IMR-90 (cell line): ENCODE data around the gene C3orf49. TPM values are rescaled to one million over a fixed set of nuclear protein-coding genes. Genes with fewer than 3 reads are reported as not detected.

Experiments used
- ATAC-seq: fragments of 200-7000 bp; cut with Tn5 transposase; 2 replicates; pipeline ENCODE4 v1.9.1; 2020; ENCODE audit warnings: low read depth, mild to moderate bottlenecking, moderate library complexity
- BruUV-seq: library from RNA; stranded (reverse); fragments of 400-500 nt; replicated peaks from 2 replicates; lab custom pipeline; 2021; lab: Mats Ljungman, UMichigan
- CTCF ChIA-PET: fragments of 300-600 bp; formaldehyde crosslinking; extraction: SDS; loops from one replicate; lab custom pipeline; 2021; ENCODE audit warnings: antibody characterized with exemption; lab: Yijun Ruan, JAX
- POLR2A ChIA-PET: fragments of 300-600 bp; sonication (Branson Sonifier 250); formaldehyde crosslinking; loops from one replicate; lab custom pipeline; 2022; ENCODE audit warnings: antibody characterized with exemption; ENCODE audit not compliant: unreplicated experiment; lab: Charles Lee
- DNase-seq: peaks from one replicate; pipeline ENCODE4 v3.0.0; 2013
- H2AFZ ChIP-seq: replicated peaks from 2 replicates; pipeline ENCODE3; 2013; ENCODE audit warnings: low read length, mild to moderate bottlenecking; ENCODE audit not compliant: poor library complexity
- H2AK5ac ChIP-seq: 2 replicates; pipeline ENCODE4 v1.6.1; 2013; ENCODE audit warnings: low read depth, low read length, inconsistent platforms
- H2AK9ac ChIP-seq: replicated peaks from 2 replicates; pipeline ENCODE3; 2013; ENCODE audit warnings: mild to moderate bottlenecking, low read depth, low read length, moderate library complexity; ENCODE audit not compliant: poor library complexity
- H2BK120ac ChIP-seq: 2 replicates; pipeline ENCODE4 v1.6.1; 2013; ENCODE audit warnings: low read depth, low read length, inconsistent platforms
- H2BK15ac ChIP-seq: 3 replicates; pipeline ENCODE4 v1.6.1; 2013; ENCODE audit warnings: low read depth, low read length, inconsistent platforms
- H2BK20ac ChIP-seq: 2 replicates; pipeline ENCODE4 v1.6.1; 2013; ENCODE audit warnings: low read depth, mild to moderate bottlenecking, inconsistent platforms, low read length, moderate library complexity
- H2BK5ac ChIP-seq: 2 replicates; pipeline ENCODE4 v1.6.1; 2013; ENCODE audit warnings: mild to moderate bottlenecking, low read depth, low read length, inconsistent platforms; ENCODE audit not compliant: poor library complexity, severe bottlenecking
- H3K14ac ChIP-seq: replicated peaks from 2 replicates; pipeline ENCODE4 v1.6.1; 2013; ENCODE audit warnings: low read depth, low read length, inconsistent platforms
- H3K18ac ChIP-seq: 2 replicates; pipeline ENCODE4 v1.6.1; 2013; ENCODE audit warnings: low read depth, low read length, control low read depth
- H3K23ac ChIP-seq: 2 replicates; pipeline ENCODE4 v1.6.1; 2013; ENCODE audit warnings: low read depth, low read length, inconsistent platforms
- H3K27ac ChIP-seq: 2 replicates; pipeline ENCODE4 v1.5.1; 2013; ENCODE audit warnings: mild to moderate bottlenecking, control low read depth, low read length; ENCODE audit not compliant: insufficient read depth
- H3K27me3 ChIP-seq: 2 replicates; pipeline ENCODE4 v1.6.1; 2013; ENCODE audit warnings: low read length; ENCODE audit not compliant: control insufficient read depth, insufficient read depth
- H3K36me3 ChIP-seq: 2 replicates; pipeline ENCODE4 v1.6.1; 2013; ENCODE audit warnings: low read length, mixed read lengths; ENCODE audit not compliant: control insufficient read depth, insufficient read depth
- H3K4ac ChIP-seq: 2 replicates; pipeline ENCODE4 v1.6.1; 2013; ENCODE audit warnings: low read depth, low read length, inconsistent platforms
- H3K4me1 ChIP-seq: 2 replicates; pipeline ENCODE4 v1.6.1; 2013; ENCODE audit warnings: low read length, mixed read lengths; ENCODE audit not compliant: control insufficient read depth, insufficient read depth
- H3K4me2 ChIP-seq: 2 replicates; pipeline ENCODE4 v1.6.1; 2013; ENCODE audit warnings: low read depth, mild to moderate bottlenecking, control low read depth, low read length, moderate library complexity
- H3K4me3 ChIP-seq: 2 replicates; pipeline ENCODE4 v1.5.1; 2013; ENCODE audit warnings: low read depth, mild to moderate bottlenecking, control low read depth, low read length, moderate library complexity; ENCODE audit not compliant: insufficient read depth
- H3K56ac ChIP-seq: 2 replicates; pipeline ENCODE4 v1.6.1; 2013; ENCODE audit warnings: low read length, inconsistent platforms; ENCODE audit not compliant: insufficient read depth; ENCODE audit errors: extremely low read depth
- H3K79me1 ChIP-seq, 2 experiments: 2 replicates each; pipeline ENCODE4 v1.6.1; 2013; ENCODE audit warnings: low read length in 2 of 2, inconsistent platforms in 1 of 2, low read depth in 1 of 2
- H3K9ac ChIP-seq: 2 replicates; pipeline ENCODE4 v1.6.1; 2013; ENCODE audit warnings: low read depth, low read length, control low read depth
- H3K9me1 ChIP-seq: 2 replicates; pipeline ENCODE4 v1.6.1; 2013; ENCODE audit warnings: low read length, inconsistent platforms; ENCODE audit not compliant: insufficient read depth
- H3K9me3 ChIP-seq: 2 replicates; pipeline ENCODE4 v1.6.1; 2013; ENCODE audit warnings: low read length; ENCODE audit not compliant: control insufficient read depth, insufficient read depth
- H4K20me1 ChIP-seq: 2 replicates; pipeline ENCODE4 v1.6.1; 2013; ENCODE audit warnings: low read length, inconsistent platforms; ENCODE audit not compliant: insufficient read depth
- H4K5ac ChIP-seq: 2 replicates; pipeline ENCODE4 v1.6.1; 2013; ENCODE audit warnings: mild to moderate bottlenecking, low read depth, low read length, control low read depth
- H4K8ac ChIP-seq, 2 experiments: 2 replicates each; pipeline ENCODE4 v1.6.1; 2013; ENCODE audit warnings: low read depth in 2 of 2, low read length in 2 of 2, control low read depth in 1 of 2, inconsistent platforms in 1 of 2
- H4K91ac ChIP-seq: 2 replicates; pipeline ENCODE4 v1.6.1; 2013; ENCODE audit warnings: low read depth, low read length, inconsistent platforms; ENCODE audit not compliant: insufficient read depth
- BHLHE40 ChIP-seq: fragments of 150-350 bp; IDR thresholded peaks from 2 replicates; pipeline ENCODE4 v1.6.1; 2016; ENCODE audit warnings: mild to moderate bottlenecking, low read depth, low read length
- CEBPB ChIP-seq: IDR thresholded peaks from 2 replicates; pipeline ENCODE4 v1.6.1; 2012; ENCODE audit warnings: low read depth, low read length, improper control_type of control experiment
- CHD1 ChIP-seq: IDR thresholded peaks from 2 replicates; pipeline ENCODE4 v1.6.1; 2012; ENCODE audit warnings: low read depth, low read length, improper control_type of control experiment
- CTCF ChIP-seq: conservative IDR thresholded peaks from 2 replicates; pipeline ENCODE4 v1.5.1; 2012; ENCODE audit warnings: mild to moderate bottlenecking, low read depth, low read length, improper control_type of control experiment
- ELK1 ChIP-seq: fragments of 150-350 bp; IDR thresholded peaks from 2 replicates; pipeline ENCODE4 v1.6.1; 2016; ENCODE audit warnings: low read depth, mild to moderate bottlenecking, low read length, moderate library complexity, borderline replicate concordance
- FOS ChIP-seq: fragments of 150-350 bp; IDR thresholded peaks from 2 replicates; pipeline ENCODE4 v1.6.1; 2016; ENCODE audit warnings: low read depth, low read length
- MAFK ChIP-seq: IDR thresholded peaks from 2 replicates; pipeline ENCODE4 v1.6.1; 2012; ENCODE audit warnings: low read depth, low read length, improper control_type of control experiment
- MAZ ChIP-seq: IDR thresholded peaks from 2 replicates; pipeline ENCODE4 v1.6.1; 2012; ENCODE audit warnings: low read depth, mild to moderate bottlenecking, low read length, improper control_type of control experiment, moderate library complexity, borderline replicate concordance
- MXI1 ChIP-seq: IDR thresholded peaks from 2 replicates; pipeline ENCODE4 v1.6.1; 2012; ENCODE audit warnings: low read depth, mild to moderate bottlenecking, low read length, moderate library complexity, borderline replicate concordance
- NFE2L2 ChIP-seq: fragments of 150-350 bp; IDR thresholded peaks from 2 replicates; pipeline ENCODE4 v1.6.1; 2016; ENCODE audit warnings: low read depth, mild to moderate bottlenecking, low read length
- POLR2A ChIP-seq: IDR thresholded peaks from 2 replicates; pipeline ENCODE4 v1.6.1; 2012; ENCODE audit warnings: mild to moderate bottlenecking, low read depth, low read length
- RAD21 ChIP-seq: IDR thresholded peaks from 2 replicates; pipeline ENCODE4 v1.6.1; 2012; ENCODE audit warnings: low read length, improper control_type of control experiment
- RCOR1 ChIP-seq: IDR thresholded peaks from 2 replicates; pipeline ENCODE4 v1.6.1; 2012; ENCODE audit warnings: mild to moderate bottlenecking, low read length, improper control_type of control experiment; ENCODE audit not compliant: insufficient replicate concordance
- RFX5 ChIP-seq: IDR thresholded peaks from 2 replicates; pipeline ENCODE4 v1.8.0; 2012; ENCODE audit warnings: low read depth, mild to moderate bottlenecking, low read length, moderate library complexity
- SMC3 ChIP-seq: fragments of 150-350 bp; IDR thresholded peaks from 2 replicates; pipeline ENCODE4 v1.6.1; 2016; ENCODE audit warnings: low read depth, mild to moderate bottlenecking, antibody characterized with exemption, low read length, moderate library complexity
- USF2 ChIP-seq: fragments of 150-350 bp; IDR thresholded peaks from 2 replicates; pipeline ENCODE4 v1.6.1; 2017; ENCODE audit warnings: mild to moderate bottlenecking, antibody characterized with exemption, low read length, low read depth
- WGBS, 2 experiments: methylation state at CpG; one replicate each; pipeline versions ENCODE4 v1.1.5 to v1.1.7; 2013; ENCODE audit warnings: missing lambda C conversion rate in 2 of 2; ENCODE audit not compliant: insufficient read length in 1 of 2; ENCODE audit errors: extremely low coverage in 2 of 2; 5-methylcytosine and 5-hydroxymethylcytosine counted together
- dilution Hi-C: fragments of 300-500 bp; cut with HindIII; formaldehyde crosslinking; loops from one replicate; pipeline ENCODE4 v1.14.3; 2018; ENCODE audit warnings: low sequenced_read_pairs; ENCODE audit not compliant: unreplicated experiment
- in situ Hi-C: fragments of 300-500 bp; cut with MboI; formaldehyde crosslinking; loops from 3 replicates; pipeline ENCODE4 v1.14.3; 2019; ENCODE audit warnings: low sequenced_read_pairs, inconsistent platforms, mixed read lengths
- intact Hi-C: fragments of 100-400 bp; cut with micrococcal nuclease; formaldehyde crosslinking; loops from 2 replicates; pipeline ENCODE4 v1.10.0; 2022
- polyA plus RNA-seq, 3 experiments: library from polyadenylated mRNA; depleted of rRNA; stranded (reverse); fragments of >200 nt; gene quantifications; 2 replicates each; pipeline ENCODE4 v1.2.3, GENCODE V29; 2012; ENCODE audit warnings: low replicate concordance in 1 of 3
- total RNA-seq: library from RNA; depleted of rRNA; stranded (reverse); fragments of >200 nt; gene quantifications from 2 replicates; pipeline ENCODE4 v1.2.3, GENCODE V29; 2012

The C3orf49 gene
- total and polyA plus RNA-seq, 2 of the 4 experiments (the other 2 are of a cell fraction) = not detected

GRCh38 chr3:63860776-63861175 lies 41.7 kb downstream of the C3orf49 start:
- no peak overlapping the region for H4K8ac ChIP-seq
- CTCF ChIA-PET = no interaction called here
- H3K4ac ChIP-seq = no peak overlapping the region
- H3K4me2 ChIP-seq = no peak overlapping the region
- POLR2A ChIA-PET = no interaction called here
- H3K79me1 ChIP-seq = peaks cover 40 to 52% of the 10 kb centered on the region in 2 experiments
- DNase-seq (no peak), ATAC-seq (no peak)
- H2AK9ac ChIP-seq = no peak overlapping the region
- H3K4me3 ChIP-seq = no peak overlapping the region
- H4K91ac ChIP-seq = no peak overlapping the region
- H2BK5ac ChIP-seq = no peak overlapping the region
- in situ Hi-C loops (no loop called here), intact Hi-C loops (loop anchor here (5.0 kb wide), 1 partner anchor 117 kb away; no protein-coding TSS in a partner anchor), dilution Hi-C loops (no loop called here)
- no peak overlapping the region for H2AK5ac ChIP-seq
- H4K5ac ChIP-seq = no peak overlapping the region
- H3K18ac ChIP-seq = no peak overlapping the region
- H2BK15ac ChIP-seq = no peak overlapping the region
- H3K9me3 ChIP-seq = no peaks in the 10 kb centered on the region
- no peak overlapping the region for H3K14ac ChIP-seq
- H4K20me1 ChIP-seq = peaks cover under 1% of the 10 kb centered on the region; the same call in 1 of the 2 replicates
- WGBS, 2 experiments = no CpG with 5 or more reads among the region's 3 CpGs
- H3K4me1 ChIP-seq = peaks cover 3% of the 10 kb centered on the region; the same call in 1 of the 2 replicates
- BruUV-seq = no TSS peak
- H3K23ac ChIP-seq = no peak overlapping the region
- no peaks in the 10 kb centered on the region for H3K27me3 ChIP-seq
- no peak overlapping the region for H3K27ac ChIP-seq
- no peak overlapping the region for H2BK20ac ChIP-seq
- no peak overlapping the region for H3K9ac ChIP-seq
- H3K9me1 ChIP-seq = peaks cover 7% of the 10 kb centered on the region
- H2BK120ac ChIP-seq = no peak overlapping the region
- H3K56ac ChIP-seq = no peak overlapping the region
- no peak for TF ChIP-seq MAFK
- no peak for TF ChIP-seq CTCF
- no peak for TF ChIP-seq BHLHE40
- TF ChIP-seq NFE2L2 = no peak
- TF ChIP-seq USF2 = no peak
- TF ChIP-seq MXI1 = no peak
- no peak for TF ChIP-seq CHD1
- TF ChIP-seq POLR2A = no peak
- TF ChIP-seq CEBPB = no peak
- no peak for TF ChIP-seq RAD21
- no peak for TF ChIP-seq MAZ
- TF ChIP-seq RCOR1 = no peak
- no peak for TF ChIP-seq SMC3
- no peak for TF ChIP-seq RFX5
- TF ChIP-seq ELK1 = no peak
- no peak for TF ChIP-seq FOS
- no peaks in the 10 kb centered on the region for H3K36me3 ChIP-seq
- H2AFZ ChIP-seq = no peak overlapping the region
